WTC11 (cell line): ENCODE results near the gene ERICH3. TPM values are rescaled to one million over a fixed set of nuclear protein-coding genes. Genes with fewer than 3 reads are reported as not detected.

Experiments used
- ATAC-seq: fragments of 200-7000 bp; cut with Tn5 transposase; 2 replicates; pipeline ENCODE4 v1.10.0; 2021; ENCODE audit warnings: mild to moderate bottlenecking, moderate library complexity
- CTCF ChIA-PET: fragments of 300-600 bp; sonication (Branson Sonifier 250); formaldehyde crosslinking; loops from one replicate; lab custom pipeline; 2021; ENCODE audit warnings: antibody characterized with exemption; lab: Charles Lee
- POLR2A ChIA-PET: fragments of 350-600 bp; sonication (Branson Sonifier 250); formaldehyde crosslinking; loops from one replicate; lab custom pipeline; 2021; ENCODE audit warnings: antibody characterized with exemption; lab: Charles Lee
- DNase-seq: peaks from one replicate; pipeline ENCODE4 v3.0.0; 2021; ENCODE audit warnings: low spot score
- H3K27ac Mint-ChIP-seq: 2 replicates; pipeline ENCODE4 v1.8.0; 2021; ENCODE audit warnings: mixed read lengths
- H3K27me3 Mint-ChIP-seq: 2 replicates; pipeline ENCODE4 v1.8.0; 2021; ENCODE audit warnings: low read depth, mild to moderate bottlenecking, moderate library complexity, mixed read lengths
- H3K36me3 Mint-ChIP-seq: 2 replicates; pipeline ENCODE4 v1.8.0; 2021; ENCODE audit warnings: mixed read lengths
- H3K4me1 Mint-ChIP-seq: 2 replicates; pipeline ENCODE4 v1.8.0; 2022; ENCODE audit warnings: mixed read lengths
- H3K4me3 Mint-ChIP-seq: 2 replicates; pipeline ENCODE4 v1.8.0; 2021; ENCODE audit warnings: mild to moderate bottlenecking, moderate library complexity, mixed read lengths
- H3K9me3 Mint-ChIP-seq: 2 replicates; pipeline ENCODE4 v1.8.0; 2021; ENCODE audit warnings: mixed read lengths
- AFF4 ChIP-seq: sonication (generic); formaldehyde crosslinking; IDR thresholded peaks from 2 replicates; pipeline ENCODE4 v1.8.1; 2023; ENCODE audit warnings: mild to moderate bottlenecking, missing genetic modification reagents, borderline replicate concordance
- ARID4B ChIP-seq: sonication (generic); formaldehyde crosslinking; IDR thresholded peaks from 2 replicates; pipeline ENCODE4 v1.8.0; 2023; ENCODE audit warnings: missing genetic modification reagents, mild to moderate bottlenecking, borderline replicate concordance
- ATF6 ChIP-seq: sonication (generic); formaldehyde crosslinking; IDR thresholded peaks from 2 replicates; pipeline ENCODE4 v1.8.1; 2023; ENCODE audit warnings: mild to moderate bottlenecking, missing genetic modification reagents
- CBFB ChIP-seq: sonication (generic); formaldehyde crosslinking; IDR thresholded peaks from 2 replicates; pipeline ENCODE4 v1.8.1; 2022; ENCODE audit warnings: mild to moderate bottlenecking, low read depth, missing genetic modification reagents
- E2F4 ChIP-seq: sonication (generic); formaldehyde crosslinking; IDR thresholded peaks from 2 replicates; pipeline ENCODE4 v1.8.1; 2022; ENCODE audit warnings: low read depth, mild to moderate bottlenecking, moderate library complexity, missing genetic modification reagents, borderline replicate concordance
- ERG ChIP-seq: fragments of 250-450 bp; sonication (Bioruptor Pico); IDR thresholded peaks from 2 replicates; pipeline ENCODE4 v1.8.0; 2021; ENCODE audit warnings: mild to moderate bottlenecking
- IRF1 ChIP-seq: sonication (generic); formaldehyde crosslinking; IDR thresholded peaks from 2 replicates; pipeline ENCODE4 v1.8.0; 2023; ENCODE audit warnings: missing genetic modification reagents
- MXD4 ChIP-seq: fragments of 250-450 bp; sonication (Bioruptor Pico); IDR thresholded peaks from 2 replicates; pipeline ENCODE4 v1.8.0; 2021; ENCODE audit warnings: mild to moderate bottlenecking, moderate library complexity, borderline replicate concordance
- NR3C1 ChIP-seq: sonication (generic); formaldehyde crosslinking; conservative IDR thresholded peaks from 2 replicates; pipeline ENCODE4 v1.8.1; 2023; ENCODE audit warnings: low read depth, mild to moderate bottlenecking, missing genetic modification reagents
- STAT6 ChIP-seq: sonication (generic); formaldehyde crosslinking; conservative IDR thresholded peaks from 2 replicates; pipeline ENCODE4 v1.8.1; 2023; ENCODE audit warnings: mild to moderate bottlenecking, low read depth, missing genetic modification reagents, moderate library complexity
- USF2 ChIP-seq: sonication (generic); formaldehyde crosslinking; IDR thresholded peaks from 2 replicates; pipeline ENCODE4 v1.8.1; 2023; ENCODE audit warnings: mild to moderate bottlenecking, missing genetic modification reagents, moderate library complexity
- ZNF423 ChIP-seq: fragments of 250-450 bp; sonication (Bioruptor Pico); IDR thresholded peaks from 2 replicates; pipeline ENCODE4 v2.1.2; 2022; ENCODE audit warnings: mild to moderate bottlenecking, moderate library complexity
- total RNA-seq: library from RNA; stranded (reverse); gene quantifications from 3 replicates; pipeline ENCODE4 v1.2.3, GENCODE V29; 2021

Gene ERICH3
- total RNA-seq, 1 experiment from 2014 or later = 0.07 TPM

GRCh38 chr1:74548961-74549750 is 124.4 kb downstream of the ERICH3 start:
- no peak overlapping the region for H3K4me3 Mint-ChIP-seq
- no peak for TF ChIP-seq ATF6 (CRISPR knock-in tag)
- TF ChIP-seq USF2 (CRISPR knock-in tag) = no peak
- TF ChIP-seq IRF1 (CRISPR knock-in tag) = no peak
- TF ChIP-seq ZNF423 (CRISPR knock-in tag) = no peak
- TF ChIP-seq AFF4 = no peak
- no peak for TF ChIP-seq ERG
- POLR2A ChIA-PET = no interaction called here
- no peak for DNase-seq
- H3K36me3 Mint-ChIP-seq = no peaks in the 10 kb centered on the region
- ATAC-seq = no peak
- no peaks in the 10 kb centered on the region; the same call in 1 of the 2 replicates for H3K27me3 Mint-ChIP-seq
- no peaks in the 10 kb centered on the region for H3K4me1 Mint-ChIP-seq
- H3K27ac Mint-ChIP-seq = no peak overlapping the region
- CTCF ChIA-PET = no interaction called here
- H3K9me3 Mint-ChIP-seq = no peaks in the 10 kb centered on the region

- Mint-ChIP-seq H3K4me3 (no peak overlapping the region), H3K27me3 (no peaks in the 10 kb centered on the region), H3K36me3 (no peaks in the 10 kb centered on the region), H3K9me3 (no peaks in the 10 kb centered on the region), H3K4me1 (0 out of 2 replicates have a peak, but pooled peaks cover 3% of the 10 kb centered on the region), H3K27ac (no peak overlapping the region)
- ChIA-PET POLR2A (no interaction called here), CTCF (no interaction called here)
- ATAC-seq (no peak), DNase-seq (no peak)
- TF ChIP-seq CBFB (CRISPR knock-in tag) (no peak), ARID4B (CRISPR knock-in tag) (no peak), E2F4 (CRISPR knock-in tag) (no peak), STAT6 (no peak), MXD4 (CRISPR knock-in tag) (no peak), NR3C1 (CRISPR knock-in tag) (no peak), USF2 (CRISPR knock-in tag) (no peak)
These were observed 127.8 kb downstream of the ERICH3 start for GRCh38 chr1:74545821-74546220.
